GM18520 (cell line): ENCODE measurements around the gene IDH3G.

ENCODE experiments used
- ATAC-seq: cut with Tn5 transposase; IDR thresholded peaks from one replicate; pipeline ENCODE4 v1.9.1; 2021; ENCODE audit not compliant: unreplicated experiment

The IDH3G gene

DNA sequence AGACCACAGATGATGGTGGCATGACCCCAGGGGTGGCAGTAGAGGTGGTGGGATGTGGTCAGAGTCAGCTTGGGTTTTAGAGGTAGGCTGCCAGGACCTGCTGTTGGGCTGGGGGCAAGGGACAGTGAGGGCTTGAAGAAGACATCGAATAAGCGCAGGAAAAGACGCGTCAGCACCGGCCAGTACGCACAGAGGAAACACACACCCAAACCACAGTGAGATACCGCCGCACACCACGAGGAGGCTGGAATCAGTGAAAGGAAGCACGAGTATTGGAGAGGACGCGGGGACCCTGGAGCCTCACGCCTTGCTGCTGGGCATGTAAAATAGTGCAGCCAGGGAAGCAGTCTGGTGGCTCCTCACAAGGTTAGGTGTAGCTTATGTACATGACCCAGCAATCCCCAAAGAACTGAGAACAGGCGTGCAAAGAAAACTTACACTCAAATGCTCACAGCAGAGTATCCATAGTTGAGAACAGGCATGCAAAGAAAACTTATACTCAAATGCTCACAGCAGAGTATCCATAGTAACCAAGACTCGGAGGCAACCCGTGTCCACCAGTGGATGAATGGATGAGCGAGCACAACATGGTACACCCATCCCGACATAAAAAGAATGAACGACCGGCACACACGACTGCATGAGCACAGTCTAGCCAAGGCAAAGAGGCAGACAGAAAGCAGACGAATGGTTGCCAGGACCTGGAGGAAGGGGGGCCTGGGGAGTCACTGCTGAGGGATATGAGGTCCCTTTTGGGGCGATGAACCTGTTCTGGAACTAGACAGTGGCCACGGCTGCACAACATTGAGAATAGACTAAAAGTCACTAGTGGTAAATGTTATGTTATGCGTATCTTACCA, 22.9 kb upstream of the IDH3G start:
- ATAC-seq, result no peak

DNA sequence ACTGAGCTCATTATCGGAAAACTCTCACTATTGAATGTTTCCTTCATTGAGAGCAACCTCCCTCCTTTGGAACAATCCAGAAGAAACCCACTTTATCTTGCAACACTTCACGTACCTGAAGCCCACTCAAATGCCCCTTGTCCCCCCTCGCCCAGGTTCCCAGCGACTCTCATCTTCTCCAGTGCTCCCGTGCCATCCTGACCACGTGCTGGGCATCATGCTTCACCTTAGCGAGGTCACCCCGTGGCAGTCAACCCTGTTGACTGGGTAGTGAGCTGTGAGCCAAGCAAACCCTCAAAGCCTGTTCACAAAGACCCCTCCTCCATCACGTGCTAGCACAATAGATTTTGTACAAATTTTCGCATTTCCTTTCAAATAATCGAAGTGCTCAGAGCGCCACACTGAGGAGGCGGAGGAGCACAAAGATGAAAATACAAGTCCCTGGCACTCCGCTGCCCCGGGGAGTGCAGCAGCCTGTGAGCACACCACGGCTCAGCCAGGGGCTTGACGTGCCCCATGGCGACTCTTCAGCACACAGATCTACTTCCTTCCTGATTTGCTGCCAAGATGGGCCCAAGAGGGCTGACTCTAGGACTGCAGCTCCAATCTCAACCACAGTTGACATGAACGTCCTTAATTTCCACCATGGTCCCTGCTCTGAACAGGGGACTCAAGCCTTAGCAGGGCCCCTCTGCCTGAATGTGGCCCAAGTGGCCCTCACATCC, 20.6 kb upstream of the IDH3G start:
- no peak for ATAC-seq

DNA sequence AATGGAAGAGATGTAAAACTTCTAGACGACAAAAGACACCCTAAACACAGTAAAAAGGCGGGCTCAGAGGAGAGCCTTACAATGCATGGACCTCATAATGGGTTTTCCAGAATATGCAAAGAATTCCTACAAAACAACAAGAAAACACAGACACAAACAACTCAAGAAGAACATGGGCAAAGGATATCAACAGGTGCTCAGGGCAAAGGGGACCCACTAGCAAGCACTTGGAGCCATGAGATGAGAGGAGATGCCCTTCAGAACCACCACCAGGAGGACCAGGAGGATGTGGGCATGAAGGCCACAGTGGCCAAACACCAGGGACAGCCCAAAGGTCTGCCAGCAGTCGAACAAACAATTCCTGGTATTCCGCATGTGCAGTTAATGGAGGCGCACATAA, 19.0 kb upstream of the IDH3G start:
- no peak for ATAC-seq

DNA sequence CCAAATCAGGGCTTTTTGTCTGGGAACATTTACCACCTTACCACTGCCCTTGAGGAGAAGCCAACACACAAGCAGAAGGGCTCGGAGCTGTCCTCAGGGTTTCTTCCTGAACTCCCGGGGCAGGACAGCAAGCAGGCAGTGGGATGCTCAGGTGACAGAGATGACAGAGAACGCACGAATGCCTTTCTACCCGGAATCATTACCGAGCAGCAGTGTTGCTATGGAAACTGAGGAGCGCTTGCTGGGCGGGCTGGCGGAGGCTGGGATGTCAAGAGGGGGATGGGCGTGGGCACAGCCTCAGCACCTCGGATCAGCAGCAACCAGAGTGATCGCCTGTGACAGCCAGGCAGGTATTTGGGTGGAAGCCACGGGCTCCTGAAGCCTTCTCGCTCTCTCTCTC, 18.0 kb upstream of the IDH3G start:
- no peak for ATAC-seq

DNA sequence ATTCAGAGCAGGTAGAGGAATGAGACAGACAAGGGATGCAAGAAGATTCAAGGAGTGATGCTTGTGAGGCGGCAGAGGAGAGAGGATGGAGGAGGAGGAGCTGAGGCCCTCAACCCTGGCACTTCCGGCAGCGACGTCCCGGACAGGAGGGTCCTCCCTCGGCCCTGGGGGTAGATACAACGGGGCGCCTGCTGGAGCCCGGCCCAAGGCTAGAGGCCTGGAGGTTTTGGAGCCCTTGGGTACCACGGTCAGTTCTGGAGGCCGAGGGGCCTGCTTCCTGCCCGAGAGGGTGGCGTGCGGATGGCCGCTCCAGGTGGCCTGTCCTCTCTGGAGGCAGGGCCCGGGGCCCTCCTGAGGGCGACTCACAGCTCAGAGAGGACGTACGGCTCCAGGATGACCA, 13.8 kb upstream of the IDH3G start:
- ATAC-seq, result no peak

DNA sequence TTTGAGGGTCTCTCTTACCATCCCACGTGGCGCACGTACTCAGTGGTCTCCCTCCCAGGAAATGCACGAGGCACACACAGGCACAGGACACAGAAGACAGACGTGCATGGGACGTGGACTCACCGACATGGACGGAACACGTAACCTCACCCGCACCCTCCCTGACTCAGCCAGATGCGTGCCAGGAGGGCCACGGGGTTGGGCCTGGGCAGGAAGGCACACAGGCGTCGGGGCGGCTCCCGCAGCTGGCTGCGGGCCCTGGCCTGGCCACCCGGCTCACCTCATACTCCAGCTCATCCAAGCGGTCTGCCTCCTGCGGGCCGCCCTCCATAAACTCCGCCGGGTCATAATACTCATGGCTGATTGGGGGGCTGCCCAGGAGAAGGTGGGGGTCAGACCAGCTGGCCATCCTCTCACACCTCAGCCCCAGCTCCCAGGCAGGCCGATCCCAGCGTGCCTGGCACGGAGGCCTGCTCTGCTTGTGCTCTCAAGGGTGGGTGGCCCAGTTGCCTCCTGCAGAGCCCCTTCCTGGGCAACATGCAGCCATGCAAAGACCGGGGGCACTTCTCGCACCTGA, 12.9 kb upstream of the IDH3G start:
- no peak for ATAC-seq

DNA sequence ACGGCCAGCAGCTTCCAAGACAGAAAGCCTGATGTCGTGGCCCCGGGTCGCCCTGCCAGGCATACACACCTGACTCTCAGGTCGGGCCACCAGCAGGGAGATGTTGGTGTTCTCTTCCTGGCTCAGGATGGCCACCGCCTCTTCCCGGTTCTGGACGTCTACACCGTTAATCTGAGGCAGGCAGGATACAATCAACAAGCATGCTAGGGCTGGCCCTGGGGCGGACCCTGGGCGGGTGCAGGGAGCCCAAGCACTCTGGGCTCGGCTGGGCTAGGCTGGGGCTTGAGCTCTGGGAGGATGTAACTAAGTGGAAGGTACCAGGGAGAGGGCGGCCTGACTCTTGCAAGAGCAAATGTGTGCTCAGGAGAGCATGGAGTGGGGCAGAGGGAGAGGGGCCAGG, 11.3 kb upstream of the IDH3G start:
- no peak for ATAC-seq

DNA sequence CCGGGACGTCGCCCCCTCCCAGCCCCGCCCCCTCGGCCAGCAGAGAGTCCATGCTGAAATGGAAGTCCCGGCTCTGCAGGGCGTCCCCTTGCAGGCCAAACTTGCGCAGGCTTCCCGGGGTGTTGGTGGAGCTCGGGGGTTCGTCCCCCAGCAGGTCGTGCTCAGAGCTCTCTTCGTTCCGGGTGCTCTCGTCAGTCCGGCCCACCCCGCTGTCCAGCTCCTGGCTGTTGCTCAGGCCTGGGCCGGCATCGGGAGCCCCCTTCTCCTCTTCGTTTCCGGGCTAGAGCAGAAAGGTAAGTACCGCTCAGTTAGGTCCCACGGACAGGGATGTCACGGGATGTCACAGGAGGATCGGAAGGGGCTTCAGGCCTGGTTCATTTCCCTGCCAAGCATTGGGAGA, 10.4 kb upstream of the IDH3G start:
- no peak for ATAC-seq

DNA sequence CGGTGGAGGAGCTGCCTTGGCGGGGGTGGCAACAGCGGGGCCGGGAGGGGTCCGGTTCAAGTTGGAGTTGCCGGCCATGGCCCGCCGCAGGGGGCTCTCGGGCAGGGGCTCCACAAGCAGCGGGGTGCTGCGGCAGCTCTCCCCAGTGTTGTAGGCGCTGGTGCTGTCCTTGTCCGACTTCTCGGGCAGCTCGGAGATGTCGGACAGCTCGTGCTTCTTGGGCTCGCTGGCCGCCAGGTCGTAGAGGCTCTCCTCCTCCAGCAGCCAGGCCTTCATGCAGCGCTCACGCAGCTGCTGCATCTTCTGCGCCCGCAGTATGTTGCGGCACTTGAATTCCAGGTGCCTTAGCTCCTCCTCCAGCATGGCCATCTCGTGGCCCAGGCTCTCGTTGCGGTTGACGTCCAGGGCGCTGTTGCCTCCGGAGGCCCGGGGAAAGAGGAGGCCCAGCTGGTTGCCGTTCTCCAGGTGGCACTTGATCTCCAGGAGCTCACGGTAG, 10.0 kb upstream of the IDH3G start:
- no peak for ATAC-seq

DNA sequence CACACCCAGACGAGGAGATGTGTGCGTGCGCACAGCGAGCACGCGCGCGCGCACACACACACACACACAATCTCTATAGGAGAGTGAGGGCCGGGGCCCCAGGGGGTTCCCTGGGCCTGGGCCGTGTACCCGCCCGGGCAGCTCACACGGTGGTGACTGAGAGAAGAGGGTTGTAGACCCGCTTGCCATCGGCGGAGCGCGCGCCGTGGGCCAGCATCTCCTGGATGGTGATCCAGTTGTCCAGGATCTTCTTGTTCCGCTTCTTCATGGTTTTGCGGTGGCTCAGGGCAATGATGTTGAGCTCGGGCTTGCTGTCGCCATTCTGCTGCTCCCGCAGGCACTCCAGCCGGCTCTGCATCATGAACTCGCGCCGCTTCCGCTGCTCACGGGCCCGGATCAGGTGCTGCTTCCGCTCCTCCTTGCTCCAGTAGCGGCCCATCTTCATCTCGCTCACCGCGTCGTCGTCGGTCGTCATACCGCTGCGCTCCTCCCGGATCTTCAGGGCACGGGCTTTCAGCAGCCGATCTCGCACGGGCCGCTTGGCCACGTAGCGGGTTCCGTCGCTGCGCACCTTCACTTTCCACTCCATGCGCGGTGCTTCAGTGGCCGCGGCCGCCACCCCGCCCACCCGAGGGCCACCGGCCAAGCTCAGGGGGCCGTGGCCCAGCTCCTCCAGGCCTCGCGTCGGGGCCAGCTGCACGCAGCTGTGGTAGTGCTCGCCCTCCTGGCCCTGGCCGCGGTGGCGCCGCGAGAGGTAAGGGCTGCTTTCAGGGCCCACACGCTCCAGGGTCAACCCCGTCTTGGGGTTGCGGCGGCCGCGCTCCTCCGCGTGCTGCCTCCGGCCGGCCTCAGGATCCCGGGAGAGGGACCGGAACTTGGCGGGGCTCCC, 9.3 kb upstream of the IDH3G start:
- no peak for ATAC-seq

DNA sequence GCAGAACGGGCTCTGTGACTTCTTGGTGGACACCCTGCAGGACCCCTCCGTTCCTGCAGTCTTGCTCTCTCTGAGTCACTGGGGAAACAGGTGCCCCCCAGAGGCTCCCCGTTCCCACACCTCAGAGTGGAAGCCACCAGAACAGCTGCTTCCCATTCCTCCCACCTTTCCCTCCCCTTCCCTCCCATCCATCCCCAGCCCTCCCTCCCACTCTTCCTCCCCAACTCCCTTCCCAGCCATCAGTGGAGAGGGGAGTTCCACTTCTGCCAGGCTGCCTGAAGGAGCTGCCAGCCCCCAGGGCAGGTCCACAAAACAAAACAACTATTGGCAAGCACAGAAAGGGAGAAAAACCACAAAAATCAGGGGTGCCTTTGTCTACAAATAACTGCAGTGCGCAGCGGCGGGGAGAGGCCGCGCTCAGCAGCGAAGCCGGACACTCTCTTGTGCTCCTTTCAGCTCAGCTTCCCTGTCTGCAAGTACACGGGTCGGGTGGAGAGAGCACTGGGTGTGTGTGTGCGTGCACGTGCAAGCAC, 8.4 kb upstream of the IDH3G start:
- ATAC-seq, result no peak

DNA sequence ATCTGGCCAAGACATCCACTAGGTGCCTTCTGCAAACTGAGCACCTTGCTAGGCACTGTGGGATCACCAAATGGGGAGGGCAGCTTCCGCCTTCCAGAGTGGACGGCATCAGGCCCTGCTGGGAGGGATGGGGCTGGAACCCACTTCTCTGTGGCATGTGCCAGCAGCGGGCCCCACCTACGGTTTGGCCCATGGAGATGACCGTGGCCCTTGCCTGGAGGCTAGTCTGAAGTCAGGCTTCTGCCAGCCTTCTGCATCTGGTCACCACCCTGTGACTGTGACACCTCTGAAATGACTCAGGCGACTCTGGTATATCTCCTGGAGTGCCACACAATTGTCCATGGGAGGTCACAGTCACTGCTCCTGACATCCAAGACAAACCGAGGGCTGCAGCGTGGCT, 7.5 kb upstream of the IDH3G start:
- no peak for ATAC-seq

DNA sequence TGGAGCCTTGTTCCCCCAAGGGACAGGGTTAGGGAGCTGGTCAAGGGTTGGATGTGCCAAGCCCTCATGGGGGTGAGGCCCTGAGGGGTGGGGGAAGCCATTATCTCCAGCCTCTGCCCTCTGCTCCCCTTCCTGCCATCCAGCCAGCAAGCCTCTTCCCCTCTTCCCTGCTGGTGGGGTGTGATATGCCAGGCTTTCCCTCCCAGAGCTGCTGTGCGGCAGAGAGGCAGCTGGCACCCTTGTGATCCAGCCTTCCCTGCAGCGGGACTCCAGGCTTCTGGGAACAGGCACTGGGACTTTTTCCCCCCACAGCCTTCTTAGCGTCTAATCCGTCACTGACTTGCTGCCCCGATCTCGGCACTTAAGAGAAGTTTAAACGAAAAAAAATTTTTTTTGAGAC, 6.6 kb upstream of the IDH3G start:
- ATAC-seq, result no peak

DNA sequence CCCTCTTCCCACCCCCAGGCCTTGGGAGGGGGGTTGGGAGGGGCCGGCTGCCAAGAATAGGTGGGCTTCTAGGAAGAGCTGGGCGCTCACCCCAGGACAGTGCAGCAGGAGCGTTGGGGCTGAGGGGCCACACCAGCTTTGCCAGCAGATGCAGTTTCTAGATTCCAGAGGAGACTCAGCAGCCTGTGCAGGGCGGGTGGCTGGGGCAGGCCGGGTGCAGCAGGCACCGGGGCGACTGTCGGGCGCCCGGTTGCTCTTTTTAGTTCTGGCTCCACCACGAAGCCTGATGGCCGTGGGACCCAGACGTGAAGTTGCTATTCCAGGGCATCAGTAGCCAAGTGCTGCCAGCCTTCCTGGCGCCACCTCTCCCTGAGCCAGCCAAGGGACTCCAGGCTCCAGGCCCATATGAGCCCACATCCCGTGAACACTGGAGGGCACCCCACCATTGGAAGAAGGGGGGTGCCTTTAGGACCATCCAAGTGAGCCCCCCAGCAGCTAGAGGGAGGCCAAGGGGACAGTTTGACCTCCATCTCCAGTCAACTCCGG, 6.1 kb upstream of the IDH3G start:
- no peak for ATAC-seq

DNA sequence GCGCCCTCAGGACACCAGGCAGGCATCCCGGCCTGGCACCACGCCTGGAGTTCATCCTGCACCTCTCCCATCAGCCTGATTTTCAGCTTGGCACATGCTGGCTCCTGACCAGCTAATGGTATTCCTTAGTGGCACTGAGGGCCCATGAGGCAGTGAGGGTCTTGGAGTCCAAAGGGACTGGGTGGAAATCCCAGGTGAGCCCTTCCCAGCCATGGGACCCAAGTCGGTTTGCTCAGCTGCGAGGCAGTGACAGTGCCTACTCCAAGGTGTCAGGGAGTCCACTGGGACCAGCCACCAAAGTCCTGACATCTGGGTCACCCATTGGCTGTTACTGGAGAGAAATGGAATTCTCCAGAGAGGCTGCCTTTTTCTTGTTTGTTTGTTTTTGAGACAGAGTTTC, 5.2 kb upstream of the IDH3G start:
- ATAC-seq, result no peak

DNA sequence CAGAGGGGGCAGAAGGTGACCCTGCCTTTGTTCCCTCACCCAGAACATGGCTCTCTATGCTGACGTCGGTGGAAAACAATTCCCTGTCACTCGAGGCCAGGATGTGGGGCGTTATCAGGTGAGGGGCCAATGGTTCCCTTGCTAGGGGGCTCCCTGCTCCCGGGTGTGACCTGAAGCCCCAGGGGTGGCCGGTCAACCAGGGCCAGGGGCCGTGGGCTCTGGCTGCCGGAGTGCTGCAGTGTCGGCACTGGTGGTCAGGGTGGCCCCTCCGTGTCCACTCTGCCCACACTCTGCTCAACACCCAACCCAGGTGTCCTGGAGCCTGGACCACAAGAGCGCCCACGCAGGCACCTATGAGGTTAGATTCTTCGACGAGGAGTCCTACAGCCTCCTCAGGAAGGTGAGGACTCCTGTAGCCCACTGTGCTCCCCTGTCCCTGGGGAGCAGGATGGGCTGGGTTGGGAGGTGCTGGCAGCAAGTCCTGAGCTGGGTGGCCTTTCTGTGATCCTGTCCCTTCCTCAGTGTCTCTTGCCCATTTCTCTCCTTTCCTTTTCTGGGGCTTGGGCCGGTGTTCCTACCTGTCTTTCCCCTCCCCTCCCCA, 3.3 kb upstream of the IDH3G start:
- no peak for ATAC-seq

DNA sequence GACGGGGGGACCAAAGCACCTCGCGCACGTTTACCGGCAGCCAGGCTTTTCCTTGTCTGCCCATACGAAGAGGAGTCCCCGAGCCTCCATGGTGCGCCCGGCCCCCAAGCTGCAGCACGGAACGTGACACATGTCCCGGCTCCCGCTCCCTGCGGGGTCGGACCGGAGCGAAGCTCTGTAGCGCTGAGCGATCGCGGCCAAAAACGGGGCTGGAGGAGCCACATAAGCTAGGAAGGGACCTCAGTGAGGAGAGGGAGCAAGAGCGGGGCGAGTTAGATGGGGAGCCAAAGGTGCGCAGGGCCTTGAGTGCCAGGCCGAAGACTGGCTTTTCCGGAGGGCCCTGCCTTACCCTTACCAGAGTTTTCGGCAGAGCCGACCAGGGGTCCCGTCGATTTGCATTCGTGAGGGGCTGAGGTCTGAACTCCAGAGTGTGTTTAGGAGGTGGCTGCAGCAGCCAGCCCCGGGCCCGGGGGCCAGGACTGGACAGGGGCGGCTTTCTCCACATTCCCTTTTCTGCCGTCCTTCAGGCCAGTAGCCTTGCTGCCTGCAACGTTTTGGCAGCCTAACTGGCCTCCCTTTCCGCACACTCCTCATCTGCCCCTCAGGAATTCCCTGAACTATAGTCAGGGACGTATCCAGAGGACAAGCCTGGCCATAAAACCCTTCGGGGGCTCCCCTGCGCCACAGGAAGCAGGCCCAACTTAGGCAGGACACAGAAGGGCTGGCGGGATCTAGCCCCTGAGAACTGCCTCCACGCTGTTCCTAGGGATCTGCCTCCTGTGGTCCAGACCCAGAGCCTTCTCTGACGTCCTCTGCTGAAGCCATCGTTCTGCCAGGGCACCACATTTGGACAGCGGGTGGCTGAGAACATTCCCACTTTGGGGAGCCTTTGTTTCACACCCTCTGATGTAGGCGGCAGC, 982 bp upstream of the IDH3G start:
- ATAC-seq, result no peak

DNA sequence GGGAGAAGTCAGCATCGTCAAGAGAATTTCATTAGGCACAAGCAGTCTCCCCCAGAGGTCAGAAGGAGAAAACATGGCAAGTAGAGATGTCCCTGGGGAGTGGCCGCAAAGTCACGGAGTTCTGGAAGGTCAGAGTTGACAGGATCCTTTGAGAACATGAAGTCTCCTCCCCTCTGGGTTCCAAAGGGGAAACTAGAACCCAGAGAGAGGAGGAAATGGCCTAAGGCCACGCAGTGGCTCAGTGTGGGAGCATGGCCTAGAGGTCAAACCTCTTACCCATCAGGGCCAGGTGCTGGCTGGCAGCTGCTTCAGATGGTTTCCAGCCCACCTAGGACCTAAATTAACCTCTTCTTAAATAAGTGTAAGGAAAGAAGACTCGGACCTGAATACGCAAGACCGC, 884 bp downstream of the IDH3G start:
- ATAC-seq, result no peak

DNA sequence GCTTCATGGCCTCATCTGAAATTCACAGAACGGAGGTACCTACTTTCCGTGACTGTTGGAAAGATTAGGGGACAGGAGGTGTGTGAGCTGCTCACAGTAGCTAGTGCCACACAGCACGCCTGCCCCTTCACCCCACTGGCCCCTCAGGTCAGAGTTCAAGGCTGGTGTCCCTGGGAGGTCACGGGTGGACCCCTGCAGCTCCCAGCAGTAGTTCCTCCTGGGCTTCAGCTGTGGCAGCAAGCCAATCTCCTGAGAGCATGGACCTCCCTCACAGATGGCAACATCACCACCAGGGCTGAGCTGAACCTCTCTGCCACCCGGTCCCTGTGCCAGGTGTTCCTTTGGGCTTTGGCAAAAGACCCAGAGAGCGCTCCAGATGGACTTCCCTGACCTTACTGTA, 1.8 kb downstream of the IDH3G start:
- ATAC-seq, result no peak
